COR-L47 (cell line): ENCODE data around the gene SLC41A2.
"Not testable (repeated sequence)": the region's sequence is repeated elsewhere in the genome, so short reads cannot be mapped to it uniquely, and the experiment has no call there.

Experiments used
- DNase-seq: peaks from one replicate; lab custom pipeline; 2025; lab: John Stamatoyannopoulos, UW

SLC41A2 gene

DNA sequence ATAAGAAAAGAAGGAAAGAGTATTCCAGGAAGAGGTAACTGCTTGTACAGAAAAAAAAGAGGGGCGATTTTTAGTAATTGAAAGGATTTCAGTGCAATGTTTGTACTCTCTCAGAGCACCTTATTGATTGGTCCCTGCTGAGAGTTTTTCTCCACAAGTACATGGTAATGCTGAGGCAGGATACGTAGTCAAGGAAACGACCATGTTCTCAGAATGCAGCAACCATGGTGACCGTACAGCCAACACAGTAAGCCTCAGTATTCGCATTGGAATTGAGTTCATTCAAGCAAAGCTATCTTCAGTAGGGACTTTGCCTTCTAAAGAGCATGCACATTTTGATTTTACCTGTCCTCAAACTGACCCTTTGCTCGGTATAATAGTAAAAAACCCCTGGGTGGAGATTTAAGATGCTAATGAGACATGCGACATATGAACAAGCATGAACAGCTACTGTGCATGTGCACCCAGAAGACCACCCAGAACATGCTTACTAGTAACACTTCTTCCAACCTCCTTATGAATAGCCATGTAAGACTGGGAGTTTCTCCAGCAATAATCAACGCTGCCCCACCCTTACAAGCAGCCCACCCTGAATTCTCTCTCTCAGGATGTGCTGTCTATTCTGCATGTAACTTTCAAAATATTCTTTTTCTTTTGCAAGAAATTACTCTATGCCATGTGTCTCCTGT lies 6.2 kb upstream of the SLC41A2 start:
- peak; percentile 51 for DNase-seq

DNA sequence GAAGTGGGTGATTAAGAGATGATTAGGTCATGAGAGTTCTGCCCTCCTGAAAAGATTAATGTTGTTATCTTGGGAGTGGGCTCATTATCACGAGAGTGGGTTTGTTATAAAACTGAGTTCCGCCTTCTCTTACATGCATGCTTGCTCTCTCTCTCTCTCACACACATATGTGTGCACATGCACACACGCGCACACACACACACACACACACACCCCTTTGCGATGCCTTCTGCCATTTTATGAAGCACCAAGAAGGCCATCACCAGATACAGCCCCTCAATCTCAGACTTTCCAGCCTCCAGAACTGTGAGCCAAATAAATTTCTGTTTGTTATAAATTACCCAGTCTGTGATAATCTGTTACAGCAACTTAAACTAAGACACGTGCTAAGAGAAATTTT lies 5.7 kb upstream of the SLC41A2 start:
- DNase-seq: no peak

- no peak for DNase-seq
These were observed 2.4 kb upstream of the SLC41A2 start for GRCh38 chr12:104960464-104960863.

GRCh38 chr12:104959335-104959841 lies 1.3 kb upstream of the SLC41A2 start:
- DNase-seq: no peak

- DNase-seq: no peak
These were observed 780 bp upstream of the SLC41A2 start for GRCh38 chr12:104958805-104959334.

- peak; percentile 12 for DNase-seq
These were observed 430 bp downstream of the SLC41A2 start for GRCh38 chr12:104957719-104958000.

DNA sequence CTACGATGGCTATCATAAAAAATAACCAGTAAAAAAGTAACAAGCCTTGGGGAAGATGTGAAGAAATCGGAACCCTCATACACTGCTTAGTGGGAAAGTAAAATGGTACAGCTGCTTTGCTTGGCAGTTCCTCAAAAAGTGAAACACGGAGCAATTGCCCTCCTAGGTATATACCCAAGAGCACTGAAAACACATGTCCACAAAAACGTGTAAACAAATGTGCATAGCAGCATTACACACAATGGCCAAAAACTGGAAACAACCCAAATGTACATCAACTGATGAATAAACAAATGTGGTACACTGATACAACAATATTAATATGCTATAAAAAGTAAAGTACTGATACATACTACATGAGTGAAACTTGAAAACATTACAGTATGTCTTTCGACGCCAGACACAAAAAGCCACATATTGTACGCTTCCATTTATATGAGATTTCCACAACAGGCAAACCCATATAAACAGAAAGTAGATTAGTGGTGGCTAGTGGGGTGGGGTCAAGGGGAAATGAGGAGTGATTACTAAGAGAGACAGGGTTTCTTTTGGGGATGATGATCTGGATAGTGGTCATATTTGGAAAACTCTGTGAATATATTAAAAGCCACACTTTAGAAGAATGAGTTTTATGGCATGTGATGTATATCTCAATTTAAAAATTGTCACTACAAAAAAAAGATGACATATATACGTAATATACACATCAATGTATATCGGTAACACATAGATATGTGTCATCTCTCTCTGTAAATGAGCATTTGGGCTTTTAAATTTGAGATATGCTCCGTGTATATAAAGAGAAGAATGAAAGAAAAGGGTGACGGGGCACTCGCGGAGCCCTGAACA lies 996 bp downstream of the SLC41A2 start:
- no peak for DNase-seq

GRCh38 chr12:104955703-104956102 lies 2.4 kb downstream of the SLC41A2 start:
- no peak for DNase-seq

DNA sequence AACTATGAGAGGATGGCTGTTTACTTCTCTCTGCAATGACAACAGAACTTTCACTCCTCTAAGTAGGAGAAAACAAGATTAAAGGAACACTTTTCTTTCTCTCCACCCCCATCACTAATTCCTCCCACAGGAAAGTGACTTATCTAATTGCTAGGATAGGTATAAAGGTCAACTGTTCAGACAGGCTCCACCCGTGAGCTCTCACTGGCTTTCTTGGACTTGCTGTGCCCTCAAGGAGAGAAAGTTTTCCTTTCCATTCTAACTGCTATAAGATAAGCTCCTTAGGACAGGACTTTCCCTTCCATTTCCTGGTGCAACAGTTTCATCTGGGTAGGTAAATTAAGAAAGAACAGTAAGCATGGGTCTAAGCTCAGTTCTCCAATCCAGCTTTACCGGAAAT lies 4.8 kb downstream of the SLC41A2 start:
- no peak for DNase-seq

- no peak for DNase-seq
These were observed 5.3 kb downstream of the SLC41A2 start for GRCh38 chr12:104952816-104953215.

GRCh38 chr12:104951759-104952509 lies 6.2 kb downstream of the SLC41A2 start:
- DNase-seq: no peak

- not testable (repeated sequence) for DNase-seq
These were observed 9.4 kb downstream of the SLC41A2 start for GRCh38 chr12:104948716-104949115.

DNA sequence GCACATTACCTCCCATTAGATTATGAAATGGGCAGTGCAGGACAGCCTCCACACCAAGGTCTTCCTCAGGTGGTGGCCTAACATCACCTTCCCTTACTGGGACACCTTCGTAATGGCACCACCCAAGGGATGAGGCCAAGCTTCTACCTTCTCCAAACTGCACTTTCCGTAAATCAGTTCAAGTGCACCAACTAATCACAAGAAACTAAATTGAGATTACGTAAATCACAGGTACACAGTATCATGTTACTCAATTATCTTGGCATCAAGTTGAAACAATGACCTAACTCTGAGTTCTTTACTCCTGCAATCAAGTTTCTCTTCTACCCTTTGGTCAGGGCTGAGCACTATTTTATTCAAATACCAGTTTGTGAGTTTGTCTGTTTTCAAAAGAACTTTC lies 13.8 kb downstream of the SLC41A2 start:
- DNase-seq: no peak

- DNase-seq: not testable (repeated sequence)
These were observed 14.7 kb downstream of the SLC41A2 start for GRCh38 chr12:104943401-104943800.

DNA sequence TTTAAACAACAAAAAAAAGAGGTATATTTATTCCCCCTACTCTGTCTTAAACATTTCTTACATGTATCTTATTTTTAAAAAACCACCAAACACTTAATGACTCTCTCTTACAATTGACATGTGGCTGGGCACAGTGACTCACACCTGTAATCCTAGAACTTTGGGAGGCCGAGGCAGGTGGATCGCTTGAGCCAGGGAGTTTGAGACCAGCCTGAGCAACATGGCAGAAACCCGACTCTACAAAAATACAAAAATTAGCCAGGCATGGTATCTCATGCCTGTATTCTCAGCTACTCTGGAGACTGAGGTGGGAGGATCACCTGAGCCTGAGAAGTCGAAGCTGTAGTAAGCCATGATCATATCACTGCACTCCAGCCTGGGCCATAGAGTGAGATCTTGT lies 16.0 kb downstream of the SLC41A2 start:
- no peak for DNase-seq

GRCh38 chr12:104941454-104941853 lies 16.6 kb downstream of the SLC41A2 start:
- DNase-seq: no peak

- no peak for DNase-seq
These were observed 19.0 kb downstream of the SLC41A2 start for GRCh38 chr12:104939089-104939488.

DNA sequence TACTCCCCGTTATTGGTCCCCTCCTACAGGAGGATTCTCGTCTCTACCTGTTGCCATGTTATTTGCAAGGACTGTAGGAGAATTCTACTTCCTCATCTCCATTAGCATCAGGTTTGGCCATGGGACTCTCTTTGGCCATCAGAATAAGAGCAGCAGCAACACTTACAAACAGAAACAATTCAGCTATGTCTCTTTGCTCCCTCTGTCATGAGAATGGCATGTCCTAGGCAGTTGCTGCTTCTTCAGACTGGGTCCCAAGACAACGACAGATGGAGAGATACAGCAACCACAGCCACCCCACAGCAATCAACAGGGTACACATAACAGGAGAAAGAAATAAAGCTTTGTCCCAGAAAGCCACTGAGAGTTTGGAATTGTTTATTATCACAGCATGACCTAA lies 19.7 kb downstream of the SLC41A2 start:
- no peak for DNase-seq

DNA sequence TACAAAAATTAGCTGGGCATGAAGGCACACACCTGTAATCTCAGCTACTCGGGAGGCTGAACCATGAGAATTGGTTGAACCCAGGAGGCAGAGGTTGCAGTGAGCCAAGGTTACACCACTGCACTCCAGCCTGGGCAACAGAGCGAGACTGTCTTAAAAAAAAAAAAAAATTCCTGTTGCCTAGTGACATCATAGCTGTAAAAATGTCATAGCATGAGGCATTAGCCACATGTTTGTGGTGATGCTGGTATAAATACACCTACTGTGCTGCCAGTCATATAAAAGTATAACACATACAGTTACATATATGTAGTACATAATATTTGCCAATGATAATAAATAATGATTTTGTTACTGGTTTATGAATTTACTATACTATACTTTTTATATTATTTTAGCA lies 22.2 kb downstream of the SLC41A2 start:
- no peak for DNase-seq

GRCh38 chr12:104933778-104934177 lies 24.3 kb downstream of the SLC41A2 start:
- DNase-seq: no peak

DNA sequence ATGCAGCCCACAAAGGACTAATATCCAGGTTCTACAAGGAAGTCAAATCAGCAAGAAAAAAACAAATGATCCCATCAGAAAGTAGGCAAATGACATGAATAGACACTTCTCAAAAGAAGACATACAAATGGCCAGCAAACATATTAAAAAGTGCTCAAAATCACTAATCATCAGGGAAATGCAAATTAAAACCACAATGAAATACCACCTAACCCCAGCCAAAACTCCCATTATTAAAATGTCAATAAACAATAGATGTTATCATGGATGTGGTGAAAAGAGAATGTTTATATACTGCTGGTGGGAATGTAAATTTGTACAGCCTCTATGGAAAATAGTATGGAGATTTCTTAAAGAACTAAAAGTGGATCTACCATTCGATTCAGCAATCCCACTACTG lies 25.0 kb downstream of the SLC41A2 start:
- no peak for DNase-seq
